DMS53 treated with DMSO at 0.1 percent for 48 hours (cell line): ENCODE results near the gene OR5H2.
"Not testable (repeated sequence)": the region's sequence is repeated elsewhere in the genome, so short reads cannot be mapped to it uniquely, and the experiment has no call there.

ENCODE experiments used
- DNase-seq: peaks from one replicate; lab custom pipeline; 2025; ENCODE audit not compliant: unreplicated experiment; lab: John Stamatoyannopoulos, UW

Gene OR5H2

GRCh38 chr3:98282205-98282604 lies at the start of gene OR5H2:
TSS of gene OR5H2 (plus strand) at chr3:98282505. CDS start at chr3:98282903, 398 bp downstream.
- DNase-seq = no peak

- no peak for DNase-seq
Measured at GRCh38 chr3:98233468-98233867, 48.8 kb upstream of the OR5H2 start.

GRCh38 chr3:98240131-98240530 lies 42.2 kb upstream of the OR5H2 start:
- DNase-seq = peak; percentile 58

- no peak for DNase-seq
Measured at GRCh38 chr3:98242155-98242554, 40.1 kb upstream of the OR5H2 start.

- no peak for DNase-seq
Measured at GRCh38 chr3:98243843-98244242, 38.5 kb upstream of the OR5H2 start.

- no peak for DNase-seq
Measured at GRCh38 chr3:98246142-98246541, 36.2 kb upstream of the OR5H2 start.

- not testable (repeated sequence) for DNase-seq
Measured at GRCh38 chr3:98256026-98256425, 26.3 kb upstream of the OR5H2 start.

- no peak for DNase-seq
Measured at GRCh38 chr3:98259707-98260106, 22.6 kb upstream of the OR5H2 start.

GRCh38 chr3:98262046-98262445 lies 20.3 kb upstream of the OR5H2 start:
- no peak for DNase-seq

GRCh38 chr3:98263944-98264343 lies 18.4 kb upstream of the OR5H2 start, which contains the start of gene OR5H6:
TSS of gene OR5H6 (plus strand) at chr3:98264244. CDS start at chr3:98264333, 89 bp downstream.
- no peak for DNase-seq

- DNase-seq = no peak
Measured at GRCh38 chr3:98269846-98270245, 12.5 kb upstream of the OR5H2 start.

GRCh38 chr3:98272126-98272525 lies 10.2 kb upstream of the OR5H2 start:
- no peak for DNase-seq

- no peak for DNase-seq
Measured at GRCh38 chr3:98274914-98275313, 7.4 kb upstream of the OR5H2 start.

GRCh38 chr3:98290916-98291315 lies 8.6 kb downstream of the OR5H2 start:
- no peak for DNase-seq

GRCh38 chr3:98291332-98291957 lies 9.1 kb downstream of the OR5H2 start:
- DNase-seq = no peak

- DNase-seq = no peak
Measured at GRCh38 chr3:98322101-98322500, 39.8 kb downstream of the OR5H2 start.

GRCh38 chr3:98322686-98323085 lies 40.4 kb downstream of the OR5H2 start:
- no peak for DNase-seq

- DNase-seq = no peak
Measured at GRCh38 chr3:98323425-98323824, 41.1 kb downstream of the OR5H2 start.

- peak; percentile 34 for DNase-seq
Measured at GRCh38 chr3:98325055-98325454, 42.8 kb downstream of the OR5H2 start.

GRCh38 chr3:98326105-98326893 lies 44.0 kb downstream of the OR5H2 start:
- DNase-seq = no peak

- DNase-seq = no peak
Measured at GRCh38 chr3:98326945-98327344, 44.6 kb downstream of the OR5H2 start.

- no peak for DNase-seq
Measured at GRCh38 chr3:98328933-98329332, 46.6 kb downstream of the OR5H2 start.
